ENCODE measurements around the gene PPP2R5E. TPM values are rescaled to one million over a fixed set of nuclear protein-coding genes. Genes with fewer than 3 reads are reported as not detected.

PPP2R5E gene
- total and polyA plus RNA-seq, 2 experiments from 2014 or later: 30.9 to 31.4 TPM

- H3K36me3 ChIP-seq (replicated peaks; ENCODE audit: insufficient read depth, low read depth): no peaks in the 10 kb centered on the region
- peaks cover 10% of the 10 kb centered on the region for H3K4me1 ChIP-seq (ENCODE audit: insufficient read depth)
- H3K9me2 ChIP-seq (replicated peaks; ENCODE audit: insufficient read depth): no peaks in the 10 kb centered on the region
- no peak overlapping the region for H2AFZ ChIP-seq
- no peaks in the 10 kb centered on the region for H3K27me3 ChIP-seq
- peak overlapping the region; percentile 2 for H3K4me2 ChIP-seq
- H3K9me3 ChIP-seq (ENCODE audit: low read depth): no peaks in the 10 kb centered on the region
- DNase-seq (ENCODE audit: low spot score): peak; percentile 8
- 45% methylated on average over 2 of the region's 2 CpGs for WGBS (ENCODE audit: low lambda C conversion rate, missing lambda C conversion rate)
- no peak overlapping the region for H3K4me3 ChIP-seq
- H3K79me2 ChIP-seq: peaks cover 7% of the 10 kb centered on the region
- peak overlapping the region; percentile 30 for H3K27ac ChIP-seq
- no peak for TF ChIP-seq EZH2 (IDR thresholded peaks at IDR 0.05; ENCODE audit: borderline replicate concordance)
- TF ChIP-seq CTCF (IDR thresholded peaks at IDR 0.05; ENCODE audit: poor library complexity): no peak
- no peak for TF ChIP-seq EZH2phosphoT487 (IDR thresholded peaks at IDR 0.05; ENCODE audit: low read depth, severe bottlenecking, unreplicated experiment)
- peaks cover 4% of the 10 kb centered on the region for H4K20me1 ChIP-seq (ENCODE audit: insufficient read depth, poor library complexity, severe bottlenecking)
Observed at GRCh38 chr14:63404906-63405305, 138.3 kb downstream of the PPP2R5E start.

- 85% methylated on average over 2 of the region's 2 CpGs for WGBS (ENCODE audit: low lambda C conversion rate, missing lambda C conversion rate)
- TF ChIP-seq EZH2 (IDR thresholded peaks at IDR 0.05; ENCODE audit: borderline replicate concordance): no peak
- no peak for TF ChIP-seq CTCF (IDR thresholded peaks at IDR 0.05; ENCODE audit: poor library complexity)
- no peak for TF ChIP-seq EZH2phosphoT487 (IDR thresholded peaks at IDR 0.05; ENCODE audit: low read depth, severe bottlenecking, unreplicated experiment)
- peaks cover 4% of the 10 kb centered on the region for H4K20me1 ChIP-seq (ENCODE audit: insufficient read depth, poor library complexity, severe bottlenecking)
Observed at GRCh38 chr14:63401646-63402045, 141.5 kb downstream of the PPP2R5E start.

GRCh38 chr14:63398952-63399351 lies 144.2 kb downstream of the PPP2R5E start:
- no peak for DNase-seq (ENCODE audit: low spot score)

More at GRCh38 chr14:63401646-63402045, 141.5 kb downstream of the PPP2R5E start:
- no peak for DNase-seq (ENCODE audit: low spot score)
- peaks cover 17% of the 10 kb centered on the region for H3K79me2 ChIP-seq
- no peaks in the 10 kb centered on the region for H3K27me3 ChIP-seq
- H3K4me2 ChIP-seq: no peak overlapping the region
- no peaks in the 10 kb centered on the region for H3K9me3 ChIP-seq (ENCODE audit: low read depth)
- no peak overlapping the region for H2AFZ ChIP-seq
- peaks cover 10% of the 10 kb centered on the region for H3K4me1 ChIP-seq (ENCODE audit: insufficient read depth)
- H3K36me3 ChIP-seq (replicated peaks; ENCODE audit: insufficient read depth, low read depth): no peaks in the 10 kb centered on the region
- H3K9me2 ChIP-seq (replicated peaks; ENCODE audit: insufficient read depth): no peaks in the 10 kb centered on the region
- no peak overlapping the region for H3K27ac ChIP-seq
- H3K4me3 ChIP-seq: no peak overlapping the region

More at GRCh38 chr14:63398952-63399351, 144.2 kb downstream of the PPP2R5E start:
- no peak for TF ChIP-seq EZH2phosphoT487 (IDR thresholded peaks at IDR 0.05; ENCODE audit: low read depth, severe bottlenecking, unreplicated experiment)
- no peak for TF ChIP-seq CTCF (IDR thresholded peaks at IDR 0.05; ENCODE audit: poor library complexity)
- TF ChIP-seq EZH2 (IDR thresholded peaks at IDR 0.05; ENCODE audit: borderline replicate concordance): no peak
- Histone ChIP-seq H4K20me1 (ENCODE audit: insufficient read depth, poor library complexity, severe bottlenecking) (no peaks in the 10 kb centered on the region), H2AFZ (no peak overlapping the region), H3K36me3 (replicated peaks; ENCODE audit: insufficient read depth, low read depth) (no peaks in the 10 kb centered on the region), H3K9me3 (ENCODE audit: low read depth) (no peaks in the 10 kb centered on the region), H3K4me3 (no peak overlapping the region), H3K4me2 (no peak overlapping the region), H3K79me2 (peaks cover 17% of the 10 kb centered on the region), H3K9me2 (replicated peaks; ENCODE audit: insufficient read depth) (no peaks in the 10 kb centered on the region), H3K27me3 (no peaks in the 10 kb centered on the region), H3K27ac (no peak overlapping the region), H3K4me1 (ENCODE audit: insufficient read depth) (no peaks in the 10 kb centered on the region)
- 95% methylated on average over 3 of the region's 3 CpGs for WGBS (ENCODE audit: low lambda C conversion rate, missing lambda C conversion rate)
